Keratinocyte (primary cell): ENCODE measurements around the gene GZMM. TPM values are rescaled to one million over a fixed set of nuclear protein-coding genes. Genes with fewer than 3 reads are reported as not detected.

Experiments
- DNase-seq: peaks from one replicate; pipeline ENCODE4 v3.0.0-alpha.2; 2011; ENCODE audit warnings: low read depth, missing footprints, low spot score
- FAIRE-seq: peaks from 2 replicates; lab custom pipeline; 2011; peaks lifted over from hg19 to GRCh38; lab: Jason Lieb, UNC
- H2AFZ ChIP-seq: 2 replicates; pipeline ENCODE4 v1.6.0; 2012; ENCODE audit warnings: low read length, control low read depth, inconsistent platforms; ENCODE audit not compliant: control insufficient read depth
- H3K27ac ChIP-seq: 2 replicates; pipeline ENCODE4 v1.5.1; 2011; ENCODE audit warnings: low read length; ENCODE audit not compliant: control insufficient read depth, insufficient read depth
- H3K27me3 ChIP-seq: 3 replicates; pipeline ENCODE4 v1.6.0; 2011; ENCODE audit warnings: low read length; ENCODE audit not compliant: control insufficient read depth, insufficient read depth; ENCODE audit errors: extremely low read depth
- H3K36me3 ChIP-seq, 2 experiments: 2 replicates in 1 of 2; 3 replicates in 1 of 2; pipeline ENCODE4 v1.5.1; 2011; ENCODE audit warnings: low read length in 2 of 2, mild to moderate bottlenecking in 1 of 2; ENCODE audit not compliant: control insufficient read depth in 2 of 2, insufficient read depth in 2 of 2; ENCODE audit errors: extremely low read depth in 1 of 2
- H3K4me1 ChIP-seq: 3 replicates; pipeline ENCODE4 v1.5.1; 2011; ENCODE audit warnings: low read length; ENCODE audit not compliant: control insufficient read depth, insufficient read depth; ENCODE audit errors: extremely low read depth
- H3K4me2 ChIP-seq: 3 replicates; pipeline ENCODE4 v1.6.0; 2011; ENCODE audit warnings: low read depth, low read length; ENCODE audit not compliant: control insufficient read depth, insufficient read depth; ENCODE audit errors: extremely low read depth
- H3K4me3 ChIP-seq, 3 experiments: fragments of 200-600 bp in 1 of 3; sonication (generic) in 1 of 3; 2 replicates in 2 of 3; 3 replicates in 1 of 3; pipeline ENCODE4 v1.5.1; 2011 to 2016; ENCODE audit warnings: low read length in 3 of 3, mild to moderate bottlenecking in 3 of 3, control low read depth in 2 of 3, inconsistent platforms in 1 of 3, low read depth in 1 of 3, mixed read lengths in 1 of 3, mixed run types in 1 of 3, moderate library complexity in 1 of 3; ENCODE audit not compliant: control insufficient read depth in 2 of 3, insufficient read depth in 2 of 3; ENCODE audit errors: extremely low read depth in 1 of 3
- H3K79me2 ChIP-seq: 2 replicates; pipeline ENCODE4 v1.6.0; 2012; ENCODE audit warnings: low read length; ENCODE audit not compliant: control insufficient read depth, insufficient read depth
- H3K9ac ChIP-seq: 3 replicates; pipeline ENCODE4 v1.6.0; 2011; ENCODE audit warnings: low read length; ENCODE audit not compliant: control insufficient read depth, insufficient read depth; ENCODE audit errors: extremely low read depth
- H3K9me1 ChIP-seq: 3 replicates; pipeline ENCODE4 v1.6.0; 2011; ENCODE audit warnings: low read length; ENCODE audit not compliant: control insufficient read depth, insufficient read depth; ENCODE audit errors: extremely low read depth
- H3K9me3 ChIP-seq: 2 replicates; pipeline ENCODE4 v1.5.1; 2012; ENCODE audit warnings: low read depth, low read length; ENCODE audit not compliant: control insufficient read depth
- H4K20me1 ChIP-seq: 3 replicates; pipeline ENCODE4 v1.6.0; 2011; ENCODE audit warnings: low read length; ENCODE audit not compliant: control insufficient read depth, insufficient read depth; ENCODE audit errors: extremely low read depth
- EZH2 ChIP-seq: IDR thresholded peaks from one replicate; pipeline ENCODE4 v1.6.1; 2012; ENCODE audit warnings: inconsistent platforms, mild to moderate bottlenecking, low read length, moderate library complexity
- dilution Hi-C: fragments of 300-500 bp; cut with MboI; formaldehyde crosslinking; loops from one replicate; pipeline ENCODE4 v1.7.0; 2020; ENCODE audit warnings: low sequenced_read_pairs; ENCODE audit not compliant: extremely low pct_ligation_motif_present
- polyA plus RNA-seq, 5 experiments: library from polyadenylated mRNA; depleted of rRNA in 3 of 5; stranded (reverse) in 3 of 5; stranded (forward) in 1 of 5; unstranded in 1 of 5; fragments of >200 nt; gene quantifications; 1 replicate in 1 of 5; 2 replicates in 3 of 5; 3 replicates in 1 of 5; pipeline versions ENCODE4 v1.2.1 to v1.2.3, GENCODE V29; 2011 to 2012; ENCODE audit warnings: missing spikeins in 2 of 5, low read depth in 1 of 5, low replicate concordance in 1 of 5
- TF ChIP-seq, protein P1 (sequence below), 3 experiments: IDR thresholded peaks in 1 of 3; conservative IDR thresholded peaks in 1 of 3; optimal IDR thresholded peaks in 1 of 3; 2 replicates in 2 of 3; 3 replicates in 1 of 3; pipeline versions ENCODE3 to v1.5.1; 2011; ENCODE audit warnings: low read length in 3 of 3, mild to moderate bottlenecking in 3 of 3, moderate library complexity in 2 of 3, control low read depth in 1 of 3, inconsistent platforms in 1 of 3; ENCODE audit not compliant: insufficient read depth in 2 of 3; ENCODE audit errors: extremely low read depth in 1 of 3

GZMM gene
- polyA plus RNA-seq, 1 donor (not counting 4 experiments of a cell fraction or from before 2014, with no cell fraction given), result not detected

DNA sequence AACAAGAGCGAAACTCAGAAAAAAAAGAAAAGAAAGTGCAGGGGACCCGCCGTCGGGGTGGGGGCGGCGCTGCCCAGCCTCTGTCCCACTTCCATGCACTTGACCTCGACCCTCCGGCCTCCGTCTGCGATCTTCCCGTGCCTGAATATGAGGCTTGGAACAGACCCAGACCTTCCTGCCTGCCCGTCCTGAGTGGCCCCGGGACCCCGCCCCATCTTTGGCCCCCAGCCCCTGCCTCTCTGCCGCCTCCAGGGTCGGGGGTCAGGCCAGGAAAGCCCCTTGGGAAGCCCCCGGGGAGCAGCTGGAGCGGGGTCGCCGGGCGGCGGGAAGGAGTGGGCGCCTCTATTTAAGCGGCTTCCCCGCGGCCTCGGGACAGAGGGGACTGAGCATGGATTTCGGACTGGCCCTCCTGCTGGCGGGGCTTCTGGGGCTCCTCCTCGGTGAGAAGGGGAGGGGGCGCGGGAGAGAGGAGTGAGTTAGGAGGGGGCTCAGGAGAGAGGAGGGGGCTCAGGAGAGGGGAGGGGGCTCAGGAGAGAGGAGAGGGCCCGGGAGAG lies 47.7 kb upstream of the GZMM start, which contains the start of gene MADCAM1:
TSS of gene MADCAM1 (plus strand) at position 375 of the 554 bp plus-strand sequence. CDS start at position 389, 14 bp downstream.
- no peak for TF ChIP-seq EZH2
- TF ChIP-seq, protein P1, sequence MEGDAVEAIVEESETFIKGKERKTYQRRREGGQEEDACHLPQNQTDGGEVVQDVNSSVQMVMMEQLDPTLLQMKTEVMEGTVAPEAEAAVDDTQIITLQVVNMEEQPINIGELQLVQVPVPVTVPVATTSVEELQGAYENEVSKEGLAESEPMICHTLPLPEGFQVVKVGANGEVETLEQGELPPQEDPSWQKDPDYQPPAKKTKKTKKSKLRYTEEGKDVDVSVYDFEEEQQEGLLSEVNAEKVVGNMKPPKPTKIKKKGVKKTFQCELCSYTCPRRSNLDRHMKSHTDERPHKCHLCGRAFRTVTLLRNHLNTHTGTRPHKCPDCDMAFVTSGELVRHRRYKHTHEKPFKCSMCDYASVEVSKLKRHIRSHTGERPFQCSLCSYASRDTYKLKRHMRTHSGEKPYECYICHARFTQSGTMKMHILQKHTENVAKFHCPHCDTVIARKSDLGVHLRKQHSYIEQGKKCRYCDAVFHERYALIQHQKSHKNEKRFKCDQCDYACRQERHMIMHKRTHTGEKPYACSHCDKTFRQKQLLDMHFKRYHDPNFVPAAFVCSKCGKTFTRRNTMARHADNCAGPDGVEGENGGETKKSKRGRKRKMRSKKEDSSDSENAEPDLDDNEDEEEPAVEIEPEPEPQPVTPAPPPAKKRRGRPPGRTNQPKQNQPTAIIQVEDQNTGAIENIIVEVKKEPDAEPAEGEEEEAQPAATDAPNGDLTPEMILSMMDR (optimal IDR thresholded peaks at IDR 0.05 in 1 of 3, IDR thresholded peaks at IDR 0.05 in 1 of 3, conservative IDR thresholded peaks at IDR 0.05 in 1 of 3; ENCODE audit: extremely low read depth in 1 of 3, insufficient read depth in 2 of 3, low read length in 3 of 3), result no peak
- FAIRE-seq (no peak), DNase-seq (no peak)
- H3K4me2 ChIP-seq, result no peak within 1 kb of the TSS
- no peaks in the 10 kb centered on the region for H3K9me1 ChIP-seq
- no peak within 1 kb of the TSS for H2AFZ ChIP-seq
- no peak within 1 kb of the TSS for H3K27ac ChIP-seq
- no peak within 1 kb of the TSS for H3K9ac ChIP-seq
- H4K20me1 ChIP-seq, result no peaks in the 10 kb centered on the region
- H3K9me3 ChIP-seq, result no peaks in the 10 kb centered on the region
- no peak within 1 kb of the TSS for H3K4me3 ChIP-seq
- H3K27me3 ChIP-seq, result peaks cover 25% of the 10 kb centered on the region
- H3K79me2 ChIP-seq, result no peaks in the 10 kb centered on the region
- no peaks in the 10 kb centered on the region for H3K36me3 ChIP-seq
- dilution Hi-C loops, result no loop called here
- no peaks in the 10 kb centered on the region for H3K4me1 ChIP-seq

DNA sequence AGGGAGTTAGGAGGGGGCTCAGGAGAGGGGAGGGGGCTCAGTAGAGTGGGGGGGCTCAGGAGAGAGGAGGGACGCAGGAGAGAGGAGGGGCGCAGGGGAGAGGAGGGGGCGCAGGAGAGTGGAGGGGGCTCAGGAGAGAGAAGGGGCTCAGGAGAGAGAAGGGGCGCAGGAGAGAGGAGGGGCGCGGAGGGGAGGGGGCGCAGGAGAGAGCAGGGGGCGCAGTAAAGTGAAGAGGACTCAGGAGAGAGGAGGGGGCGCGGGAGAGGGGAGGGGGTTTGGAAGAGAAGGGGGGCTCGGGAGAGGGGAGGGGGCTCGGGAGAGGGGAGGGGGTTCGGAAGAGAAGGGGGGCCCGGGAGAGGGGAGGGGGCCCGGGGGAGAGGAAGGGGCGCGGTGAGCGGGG lies 46.9 kb upstream of the GZMM start:
- H3K4me1 ChIP-seq, result no peaks in the 10 kb centered on the region
- no peak overlapping the region for H3K9ac ChIP-seq
- no peak overlapping the region for H3K27ac ChIP-seq
- no peak overlapping the region for H3K4me2 ChIP-seq
- dilution Hi-C loops, result no loop called here
- H2AFZ ChIP-seq, result no peak overlapping the region
- peaks cover 25% of the 10 kb centered on the region for H3K27me3 ChIP-seq
- no peaks in the 10 kb centered on the region for H3K9me1 ChIP-seq
- no peaks in the 10 kb centered on the region for H3K9me3 ChIP-seq
- no peak for FAIRE-seq
- H3K36me3 ChIP-seq, result no peaks in the 10 kb centered on the region
- H3K4me3 ChIP-seq, result no peak overlapping the region
- H4K20me1 ChIP-seq, result no peaks in the 10 kb centered on the region
- TF ChIP-seq, protein P1 (optimal IDR thresholded peaks at IDR 0.05 in 1 of 3, IDR thresholded peaks at IDR 0.05 in 1 of 3, conservative IDR thresholded peaks at IDR 0.05 in 1 of 3; ENCODE audit: extremely low read depth in 1 of 3, insufficient read depth in 2 of 3, low read length in 3 of 3), result no peak
- no peak for TF ChIP-seq EZH2
- no peaks in the 10 kb centered on the region for H3K79me2 ChIP-seq
- DNase-seq, result no peak
